Activated naive CD8-positive, alpha-beta T cell treated with anti-CD3 and anti-CD28 coated beads, Interleukin-2, amount 50 U/mL, for 24 hours (primary cell): ENCODE results near the gene TGOLN2.
A peak's percentile ranks its signal among the peaks of the same experiment; 100 is the strongest.

Experiments used
- ATAC-seq: fragments of 150-1000 bp; cut with Tn5 transposase; one replicate; pipeline ENCODE4 v1.10.0; 2021
- DNase-seq: peaks from one replicate; pipeline ENCODE4 v3.0.0; 2021
- H3K27ac Mint-ChIP-seq: one replicate; pipeline ENCODE4 v1.8.0; 2021; ENCODE audit warnings: mild to moderate bottlenecking, mixed read lengths
- H3K27me3 Mint-ChIP-seq: one replicate; pipeline ENCODE4 v1.8.0; 2021; ENCODE audit warnings: mixed read lengths
- H3K36me3 Mint-ChIP-seq: one replicate; pipeline ENCODE4 v1.8.0; 2021; ENCODE audit warnings: low read depth, mixed read lengths
- H3K4me1 Mint-ChIP-seq: one replicate; pipeline ENCODE4 v1.8.0; 2021; ENCODE audit warnings: mixed read lengths
- H3K4me3 Mint-ChIP-seq: one replicate; pipeline ENCODE4 v1.8.0; 2021; ENCODE audit warnings: mild to moderate bottlenecking, moderate library complexity, mixed read lengths
- H3K9me3 Mint-ChIP-seq: one replicate; pipeline ENCODE4 v1.8.0; 2021; ENCODE audit warnings: mixed read lengths

TGOLN2 gene

GRCh38 chr2:85303780-85304531 is 23.8 kb downstream of the TGOLN2 start:
- Mint-ChIP-seq H3K4me1 (peaks cover 14% of the 10 kb centered on the region), H3K27me3 (peaks cover 3% of the 10 kb centered on the region), H3K27ac (no peak overlapping the region), H3K4me3 (no peak overlapping the region), H3K9me3 (no peaks in the 10 kb centered on the region), H3K36me3 (no peaks in the 10 kb centered on the region)
- no peak for DNase-seq
- ATAC-seq = no peak

- Mint-ChIP-seq H3K4me3 (no peak overlapping the region), H3K36me3 (no peaks in the 10 kb centered on the region), H3K27ac (no peak overlapping the region), H3K27me3 (peaks cover 3% of the 10 kb centered on the region), H3K9me3 (no peaks in the 10 kb centered on the region), H3K4me1 (peaks cover 7% of the 10 kb centered on the region)
- DNase-seq (no peak), ATAC-seq (no peak)
These were observed 25.7 kb downstream of the TGOLN2 start for GRCh38 chr2:85302121-85302520.

- ATAC-seq = no peak
- Mint-ChIP-seq H3K36me3 (peaks cover 2% of the 10 kb centered on the region), H3K9me3 (no peaks in the 10 kb centered on the region), H3K27ac (peak overlapping the region; percentile 53), H3K4me3 (peak overlapping the region; percentile 36), H3K4me1 (peaks cover 14% of the 10 kb centered on the region), H3K27me3 (no peaks in the 10 kb centered on the region)
- DNase-seq = no peak
These were observed 36.3 kb downstream of the TGOLN2 start for GRCh38 chr2:85291425-85292023.

- H3K4me1 Mint-ChIP-seq = peaks cover 15% of the 10 kb centered on the region
- H3K4me3 Mint-ChIP-seq = no peak overlapping the region
- no peaks in the 10 kb centered on the region for H3K27me3 Mint-ChIP-seq
- no peaks in the 10 kb centered on the region for H3K9me3 Mint-ChIP-seq
- no peak overlapping the region for H3K27ac Mint-ChIP-seq
- no peak for DNase-seq
- ATAC-seq = no peak
- H3K36me3 Mint-ChIP-seq = peaks cover 2% of the 10 kb centered on the region
These were observed 39.5 kb downstream of the TGOLN2 start for GRCh38 chr2:85288244-85288725.

GRCh38 chr2:85287721-85288120 is 40.1 kb downstream of the TGOLN2 start:
- Mint-ChIP-seq H3K9me3 (no peaks in the 10 kb centered on the region), H3K4me3 (no peak overlapping the region), H3K27ac (no peak overlapping the region), H3K4me1 (peaks cover 15% of the 10 kb centered on the region), H3K36me3 (peaks cover 2% of the 10 kb centered on the region), H3K27me3 (no peaks in the 10 kb centered on the region)
- ATAC-seq (no peak), DNase-seq (no peak)

- no peak for DNase-seq
- ATAC-seq = no peak
- Mint-ChIP-seq H3K27me3 (no peaks in the 10 kb centered on the region), H3K36me3 (peaks cover 2% of the 10 kb centered on the region), H3K4me1 (peaks cover 15% of the 10 kb centered on the region), H3K27ac (peak overlapping the region; percentile 24), H3K9me3 (no peaks in the 10 kb centered on the region), H3K4me3 (no peak overlapping the region)
These were observed 40.9 kb downstream of the TGOLN2 start for GRCh38 chr2:85286918-85287317.

- no peaks in the 10 kb centered on the region for H3K9me3 Mint-ChIP-seq
- H3K36me3 Mint-ChIP-seq = no peaks in the 10 kb centered on the region
- H3K27me3 Mint-ChIP-seq = no peaks in the 10 kb centered on the region
- ATAC-seq = no peak
- DNase-seq = no peak
- H3K4me3 Mint-ChIP-seq = no peak overlapping the region
- H3K4me1 Mint-ChIP-seq = peaks cover 5% of the 10 kb centered on the region
- H3K27ac Mint-ChIP-seq = no peak overlapping the region
These were observed 44.1 kb downstream of the TGOLN2 start for GRCh38 chr2:85283641-85284040.

GRCh38 chr2:85282914-85283313 is 44.9 kb downstream of the TGOLN2 start:
- no peaks in the 10 kb centered on the region for H3K27me3 Mint-ChIP-seq
- no peak for DNase-seq
- peaks cover 5% of the 10 kb centered on the region for H3K4me1 Mint-ChIP-seq
- H3K4me3 Mint-ChIP-seq = no peak overlapping the region
- H3K9me3 Mint-ChIP-seq = no peaks in the 10 kb centered on the region
- no peaks in the 10 kb centered on the region for H3K36me3 Mint-ChIP-seq
- no peak overlapping the region for H3K27ac Mint-ChIP-seq
- no peak for ATAC-seq

GRCh38 chr2:85281553-85281952 is 46.2 kb downstream of the TGOLN2 start:
- no peaks in the 10 kb centered on the region for H3K27me3 Mint-ChIP-seq
- no peaks in the 10 kb centered on the region for H3K9me3 Mint-ChIP-seq
- no peaks in the 10 kb centered on the region for H3K36me3 Mint-ChIP-seq
- DNase-seq (no peak), ATAC-seq (no peak)
- H3K27ac Mint-ChIP-seq = no peak overlapping the region
- H3K4me3 Mint-ChIP-seq = no peak overlapping the region
- peaks cover 2% of the 10 kb centered on the region for H3K4me1 Mint-ChIP-seq

- no peaks in the 10 kb centered on the region for H3K27me3 Mint-ChIP-seq
- no peaks in the 10 kb centered on the region for H3K36me3 Mint-ChIP-seq
- H3K27ac Mint-ChIP-seq = no peak overlapping the region
- no peaks in the 10 kb centered on the region for H3K4me1 Mint-ChIP-seq
- no peak overlapping the region for H3K4me3 Mint-ChIP-seq
- ATAC-seq (no peak), DNase-seq (no peak)
- no peaks in the 10 kb centered on the region for H3K9me3 Mint-ChIP-seq
These were observed 49.4 kb downstream of the TGOLN2 start for GRCh38 chr2:85278361-85278760.

GRCh38 chr2:85277416-85278158 is 50.2 kb downstream of the TGOLN2 start:
- no peaks in the 10 kb centered on the region for H3K9me3 Mint-ChIP-seq
- no peaks in the 10 kb centered on the region for H3K36me3 Mint-ChIP-seq
- H3K4me3 Mint-ChIP-seq = no peak overlapping the region
- no peak overlapping the region for H3K27ac Mint-ChIP-seq
- no peak for ATAC-seq
- no peaks in the 10 kb centered on the region for H3K4me1 Mint-ChIP-seq
- DNase-seq = no peak
- no peaks in the 10 kb centered on the region for H3K27me3 Mint-ChIP-seq

- Mint-ChIP-seq H3K27me3 (no peaks in the 10 kb centered on the region), H3K27ac (no peak overlapping the region), H3K4me3 (no peak overlapping the region), H3K9me3 (no peaks in the 10 kb centered on the region), H3K4me1 (no peaks in the 10 kb centered on the region), H3K36me3 (no peaks in the 10 kb centered on the region)
- no peak for ATAC-seq
- DNase-seq = no peak
These were observed 51.1 kb downstream of the TGOLN2 start for GRCh38 chr2:85276571-85277118.

GRCh38 chr2:85275984-85276540 is 51.7 kb downstream of the TGOLN2 start:
- H3K36me3 Mint-ChIP-seq = no peaks in the 10 kb centered on the region
- no peak overlapping the region for H3K4me3 Mint-ChIP-seq
- DNase-seq (no peak), ATAC-seq (no peak)
- no peak overlapping the region for H3K27ac Mint-ChIP-seq
- no peaks in the 10 kb centered on the region for H3K4me1 Mint-ChIP-seq
- H3K9me3 Mint-ChIP-seq = no peaks in the 10 kb centered on the region
- no peaks in the 10 kb centered on the region for H3K27me3 Mint-ChIP-seq
